Measurements from ENCODE around the gene RNF144B. TPM values are rescaled to one million over a fixed set of nuclear protein-coding genes. Genes with fewer than 3 reads are reported as not detected.

Gene RNF144B
- total RNA-seq, 3 donors from 2014 or later: 24.3 to 37.0 (median 24.8) TPM

DNA sequence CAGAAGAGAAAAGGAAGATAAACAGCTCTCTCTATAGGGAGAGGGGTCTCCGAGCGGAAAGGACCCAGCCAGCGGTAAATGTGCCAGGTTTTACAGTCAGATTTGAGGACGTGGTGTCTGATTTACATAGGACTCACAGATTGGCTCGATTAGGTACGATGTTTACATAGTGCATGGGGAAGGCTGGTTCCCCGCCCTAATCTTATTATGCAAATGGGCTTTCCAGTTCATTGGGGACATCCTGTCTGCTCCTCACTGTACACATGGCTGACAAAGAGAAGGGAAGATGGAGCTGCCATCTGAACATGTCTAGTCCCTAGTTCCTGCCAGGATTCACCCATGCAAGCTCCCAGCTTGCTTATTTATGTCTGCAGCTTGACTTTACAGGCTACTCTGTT lies 119.9 kb downstream of the RNF144B start:
- Histone ChIP-seq H3K4me3 (no peak overlapping the region), H3K4me1 (no peaks in the 10 kb centered on the region), H3K36me3 (no peaks in the 10 kb centered on the region), H3K27ac (no peak overlapping the region), H3K27me3 (no peaks in the 10 kb centered on the region), H3K9me3 (no peaks in the 10 kb centered on the region)
- DNase-seq (ENCODE audit: low spot score in 2 of 2): no peak
- no peak for TF ChIP-seq POLR2A (IDR thresholded peaks at IDR 0.05)
- no peak for TF ChIP-seq CTCF (IDR thresholded peaks at IDR 0.05)
- no peak for TF ChIP-seq POLR2AphosphoS5 (IDR thresholded peaks at IDR 0.05)
- intact Hi-C loops (cut with DNase I; ENCODE audit: low total_unique reads): no loop called here

DNA sequence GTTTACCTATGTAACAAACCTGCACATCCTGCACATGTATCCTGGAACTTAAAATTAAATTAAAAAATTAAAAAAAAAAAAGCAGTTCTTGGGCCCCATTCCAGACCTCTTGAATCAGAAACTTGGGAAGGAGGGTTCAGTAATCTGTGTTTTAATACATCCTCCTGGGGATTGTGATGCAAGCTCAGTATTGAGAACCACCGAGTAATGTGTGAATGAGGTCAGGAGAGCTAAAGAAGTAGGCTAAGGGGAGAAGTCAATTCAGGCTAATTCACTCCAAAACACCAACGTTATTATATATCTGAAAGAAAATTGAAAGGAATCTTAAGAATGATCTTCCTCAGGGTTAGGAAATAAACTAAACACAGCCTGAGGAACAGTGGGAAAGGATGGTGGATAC lies 120.4 kb downstream of the RNF144B start:
- intact Hi-C loops (cut with DNase I; ENCODE audit: low total_unique reads): no loop called here
- DNase-seq (ENCODE audit: low spot score in 2 of 2): no peak

DNA sequence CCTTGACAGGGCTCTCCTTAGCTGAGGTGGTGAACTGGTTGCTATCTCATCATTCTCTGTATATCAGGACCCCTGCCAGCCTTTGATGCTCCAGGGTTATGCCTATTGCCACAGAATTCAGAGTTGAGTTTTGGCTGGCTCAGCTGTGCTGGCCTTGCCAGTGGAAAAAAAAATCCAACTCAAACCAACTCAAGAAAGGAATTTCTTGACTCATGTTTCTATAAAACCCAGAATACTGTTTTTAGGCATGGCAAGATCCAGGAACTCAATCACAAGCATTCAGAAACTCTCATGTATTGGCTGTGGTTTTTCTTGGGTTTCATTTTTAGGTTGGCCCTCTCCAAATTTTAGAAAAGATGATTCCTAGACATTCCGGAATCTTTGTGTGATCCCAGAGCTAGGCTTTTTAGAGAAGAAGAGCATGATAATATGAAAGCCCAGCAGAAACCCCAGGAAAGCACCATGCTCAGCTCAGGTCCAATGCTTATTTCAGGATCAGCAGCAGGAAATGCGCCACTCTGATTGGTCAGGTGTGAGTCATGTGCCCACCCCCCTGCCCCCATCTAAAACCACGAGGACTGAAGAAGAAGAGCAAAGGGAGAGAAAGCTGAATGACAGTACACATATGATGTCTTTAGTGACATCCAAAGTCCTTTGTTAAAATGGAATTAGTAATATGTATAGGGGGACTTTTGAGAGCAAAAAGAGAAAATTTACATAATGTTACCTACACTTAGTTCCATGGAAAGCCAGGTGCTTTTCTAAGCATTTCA lies 122.9 kb downstream of the RNF144B start:
- Histone ChIP-seq H3K27me3 (no peaks in the 10 kb centered on the region), H3K4me1 (no peaks in the 10 kb centered on the region), H3K36me3 (no peaks in the 10 kb centered on the region), H3K27ac (no peak overlapping the region), H3K9me3 (no peaks in the 10 kb centered on the region), H3K4me3 (no peak overlapping the region)
- intact Hi-C loops (cut with DNase I; ENCODE audit: low total_unique reads): no loop called here
- no peak for DNase-seq (ENCODE audit: low spot score in 2 of 2)
- TF ChIP-seq POLR2AphosphoS5 (IDR thresholded peaks at IDR 0.05) (no peak), POLR2A (IDR thresholded peaks at IDR 0.05) (no peak)

More for the DNA sequence above, 120.4 kb downstream of the RNF144B start:
- Histone ChIP-seq H3K4me3 (no peak overlapping the region), H3K27me3 (no peaks in the 10 kb centered on the region), H3K4me1 (no peaks in the 10 kb centered on the region), H3K27ac (no peak overlapping the region), H3K9me3 (no peaks in the 10 kb centered on the region), H3K36me3 (no peaks in the 10 kb centered on the region)
- TF ChIP-seq CTCF (IDR thresholded peaks at IDR 0.05): no peak
- no peak for TF ChIP-seq POLR2AphosphoS5 (IDR thresholded peaks at IDR 0.05)
- no peak for TF ChIP-seq POLR2A (IDR thresholded peaks at IDR 0.05)

DNA sequence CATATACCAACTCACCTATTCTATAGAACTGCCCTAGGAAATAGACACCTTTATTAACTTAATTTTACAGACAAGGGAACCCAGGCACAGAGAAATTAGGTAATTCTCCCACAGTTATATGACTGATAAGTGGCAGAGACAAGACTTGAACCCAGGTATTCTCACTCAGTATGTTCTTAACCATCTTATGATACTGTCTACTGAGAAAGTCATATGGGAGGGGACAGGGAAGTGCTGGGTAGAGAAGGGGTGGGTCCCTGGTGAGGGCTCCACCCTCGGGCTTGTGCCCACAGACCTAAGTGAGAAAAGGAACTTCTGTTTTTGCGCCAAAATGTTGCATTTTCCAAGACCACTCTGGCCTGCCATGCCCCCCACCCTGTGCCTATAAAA lies 123.5 kb downstream of the RNF144B start:
- no peak overlapping the region for H3K4me3 ChIP-seq
- DNase-seq (ENCODE audit: low spot score in 2 of 2): no peak
- no peak overlapping the region for H3K27ac ChIP-seq
- TF ChIP-seq CTCF (IDR thresholded peaks at IDR 0.05): no peak
- no peak for TF ChIP-seq POLR2A (IDR thresholded peaks at IDR 0.05)
- TF ChIP-seq POLR2AphosphoS5 (IDR thresholded peaks at IDR 0.05): no peak
- H3K4me1 ChIP-seq: no peaks in the 10 kb centered on the region
- no peaks in the 10 kb centered on the region for H3K36me3 ChIP-seq
- intact Hi-C loops (cut with DNase I; ENCODE audit: low total_unique reads): no loop called here
- H3K27me3 ChIP-seq: no peaks in the 10 kb centered on the region
- H3K9me3 ChIP-seq: no peaks in the 10 kb centered on the region

DNA sequence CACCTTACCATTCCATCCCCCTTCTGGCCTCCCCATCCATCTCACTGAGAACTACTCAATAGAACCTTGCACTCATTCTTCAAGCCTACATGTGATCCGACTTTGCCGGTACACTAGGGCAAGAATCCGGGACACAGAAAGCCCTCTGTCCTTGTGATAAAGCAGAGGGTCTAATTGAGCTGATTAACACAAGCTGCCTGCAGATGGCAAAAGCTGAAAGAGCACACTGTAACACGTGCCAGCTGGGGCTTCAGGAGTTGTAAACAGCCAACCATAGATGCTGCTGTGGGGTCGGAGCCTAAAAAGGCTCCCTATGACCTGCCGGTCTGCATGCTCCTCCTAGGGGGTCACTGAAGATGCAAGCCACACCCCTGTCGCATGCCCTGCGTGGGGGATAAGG lies 124.1 kb downstream of the RNF144B start:
- Histone ChIP-seq H3K36me3 (no peaks in the 10 kb centered on the region), H3K27ac (no peak overlapping the region), H3K9me3 (no peaks in the 10 kb centered on the region), H3K4me1 (no peaks in the 10 kb centered on the region), H3K4me3 (no peak overlapping the region), H3K27me3 (no peaks in the 10 kb centered on the region)
- no peak for DNase-seq (ENCODE audit: low spot score in 2 of 2)
- TF ChIP-seq POLR2A (IDR thresholded peaks at IDR 0.05): no peak
- TF ChIP-seq CTCF (IDR thresholded peaks at IDR 0.05): no peak
- TF ChIP-seq POLR2AphosphoS5 (IDR thresholded peaks at IDR 0.05): no peak
- intact Hi-C loops (cut with DNase I; ENCODE audit: low total_unique reads): no loop called here
